HepG2 (cell line): ENCODE data around the gene SETD1A. TPM values are rescaled to one million over a fixed set of nuclear protein-coding genes. Genes with fewer than 3 reads are reported as not detected.
A peak's percentile ranks its signal among the peaks of the same experiment; 100 is the strongest.

Source experiments
- DBP ChIP-seq: sonication (generic); formaldehyde crosslinking; IDR thresholded peaks from 2 replicates; pipeline ENCODE4 v1.4.0; 2020; ENCODE audit warnings: missing genetic modification reagents; ENCODE audit errors: not compliant biosample characterization
- FOXO1 ChIP-seq: sonication (generic); formaldehyde crosslinking; IDR thresholded peaks from 2 replicates; pipeline ENCODE4 v1.4.0; 2020; ENCODE audit warnings: missing genetic modification reagents
- GFI1 ChIP-seq: sonication (generic); formaldehyde crosslinking; IDR thresholded peaks from 2 replicates; pipeline ENCODE4 v1.5.0; 2020; ENCODE audit warnings: missing genetic modification reagents, mild to moderate bottlenecking, borderline replicate concordance
- HDAC6 ChIP-seq: fragments of 200-600 bp; sonication (generic); IDR thresholded peaks from 2 replicates; pipeline ENCODE4 v1.7.0; 2017; ENCODE audit warnings: mild to moderate bottlenecking, antibody characterized with exemption, low read length, low read depth
- HOXA7 ChIP-seq: sonication (generic); formaldehyde crosslinking; IDR thresholded peaks from 2 replicates; pipeline ENCODE4 v1.8.1; 2022; ENCODE audit warnings: mild to moderate bottlenecking, missing genetic modification reagents, moderate library complexity
- MTF2 ChIP-seq: sonication (generic); formaldehyde crosslinking; IDR thresholded peaks from 2 replicates; pipeline ENCODE4 v1.5.0; 2020; ENCODE audit warnings: missing genetic modification reagents, borderline replicate concordance
- PPARG ChIP-seq: conservative IDR thresholded peaks from 2 replicates; pipeline ENCODE4 v1.6.1; 2016; ENCODE audit warnings: missing biosample characterization, missing genetic modification reagents
- SAFB2 ChIP-seq: sonication (generic); formaldehyde crosslinking; IDR thresholded peaks from 2 replicates; pipeline ENCODE4 v1.5.1; 2020; ENCODE audit warnings: missing genetic modification reagents, low read depth, mild to moderate bottlenecking, borderline replicate concordance
- SOX13 ChIP-seq, 3 experiments: fragments of 450-650 bp in 1 of 3; sonication (generic) in 1 of 3; formaldehyde crosslinking in 1 of 3; IDR thresholded peaks in 2 of 3; conservative IDR thresholded peaks in 1 of 3; 2 replicates each; pipeline versions ENCODE4 v1.5.0 to v1.6.1; 2016 to 2020; ENCODE audit warnings: antibody characterized with exemption in 1 of 3, mild to moderate bottlenecking in 1 of 3, missing compliant biosample characterization in 1 of 3, missing genetic modification reagents in 1 of 3, moderate library complexity in 1 of 3
- SP140L ChIP-seq: sonication (generic); formaldehyde crosslinking; IDR thresholded peaks from 2 replicates; pipeline ENCODE4 v1.4.0; 2020; ENCODE audit warnings: missing genetic modification reagents, borderline replicate concordance
- THRA ChIP-seq: sonication (generic); formaldehyde crosslinking; IDR thresholded peaks from 2 replicates; pipeline ENCODE4 v1.4.0; 2020; ENCODE audit warnings: missing genetic modification reagents, borderline replicate concordance
- THYN1 ChIP-seq: sonication (generic); formaldehyde crosslinking; IDR thresholded peaks from 2 replicates; pipeline ENCODE4 v1.8.1; 2023; ENCODE audit warnings: low read depth, mild to moderate bottlenecking, moderate library complexity, missing genetic modification reagents, borderline replicate concordance
- XRCC5 ChIP-seq: fragments of 200-400 bp; formaldehyde crosslinking; optimal IDR thresholded peaks from 2 replicates; pipeline ENCODE3; 2017; ENCODE audit warnings: mild to moderate bottlenecking, low read length
- ZNF205 ChIP-seq: IDR thresholded peaks from 2 replicates; pipeline ENCODE4 v1.6.1; 2018; ENCODE audit warnings: missing biosample characterization, missing genetic modification reagents
- ZNF383 ChIP-seq: sonication (generic); formaldehyde crosslinking; IDR thresholded peaks from 2 replicates; pipeline ENCODE4 v1.4.0; 2020; ENCODE audit warnings: missing genetic modification reagents, mild to moderate bottlenecking, borderline replicate concordance
- ZNF432 ChIP-seq: sonication (generic); formaldehyde crosslinking; IDR thresholded peaks from 2 replicates; pipeline ENCODE4 v1.5.0; 2020; ENCODE audit warnings: missing genetic modification reagents, mild to moderate bottlenecking, borderline replicate concordance
- ZNF747 ChIP-seq: sonication (generic); formaldehyde crosslinking; IDR thresholded peaks from 2 replicates; pipeline ENCODE4 v1.8.1; 2023; ENCODE audit warnings: missing genetic modification reagents, mild to moderate bottlenecking, borderline replicate concordance
- ZNF766 ChIP-seq: sonication (generic); formaldehyde crosslinking; IDR thresholded peaks from 2 replicates; pipeline ENCODE4 v1.5.0; 2020; ENCODE audit warnings: missing genetic modification reagents, borderline replicate concordance
- polyA plus RNA-seq, 8 experiments: library from polyadenylated mRNA; depleted of rRNA in 3 of 8; stranded (reverse) in 7 of 8; unstranded in 1 of 8; fragments of >200 nt; fragmentation: Illumina TruSeq in 4 of 8; extraction: Trizol in 4 of 8; gene quantifications; 2 replicates each; pipeline versions ENCODE4 v1.2.1 to v1.2.3, GENCODE V29; 2011 to 2016; ENCODE audit warnings: low read depth in 4 of 8, missing spikeins in 1 of 8, mixed read lengths in 1 of 8; ENCODE audit not compliant: insufficient read depth in 1 of 8
- total RNA-seq, 5 experiments: library from RNA; depleted of rRNA; stranded (reverse); fragments of >200 nt; fragmentation: Illumina TruSeq; extraction: Trizol; gene quantifications; 2 replicates each; pipeline ENCODE4 v1.2.3, GENCODE V29; 2016; ENCODE audit warnings: low read depth in 1 of 5
- TF ChIP-seq, protein P1 (sequence below): sonication (generic); formaldehyde crosslinking; conservative IDR thresholded peaks from 2 replicates; pipeline ENCODE4 v1.4.0; 2020; ENCODE audit warnings: missing genetic modification reagents
- TF ChIP-seq, protein P2 (sequence below): sonication (generic); formaldehyde crosslinking; IDR thresholded peaks from 2 replicates; pipeline ENCODE4 v1.4.0; 2020; ENCODE audit warnings: mild to moderate bottlenecking, missing genetic modification reagents

The SETD1A gene
- total and polyA plus RNA-seq, 2 of the 13 experiments (the other 11 are each of a cell fraction or from before 2014, with no cell fraction given): 3.8 to 5.6 TPM

- peak; percentile 23; the same call in 1 of the 2 replicates for TF ChIP-seq THRA (CRISPR knock-in tag)
- TF ChIP-seq THYN1: no peak
- 0 out of 2 replicates have a peak, but pooled peaks have one; percentile 85 for TF ChIP-seq ZNF383 (CRISPR knock-in tag)
- TF ChIP-seq HDAC6: no peak
- TF ChIP-seq ZNF747 (CRISPR knock-in tag): peak; percentile 48; the same call in 1 of the 2 replicates
- no peak for TF ChIP-seq SP140L (CRISPR knock-in tag)
- TF ChIP-seq, protein P1, sequence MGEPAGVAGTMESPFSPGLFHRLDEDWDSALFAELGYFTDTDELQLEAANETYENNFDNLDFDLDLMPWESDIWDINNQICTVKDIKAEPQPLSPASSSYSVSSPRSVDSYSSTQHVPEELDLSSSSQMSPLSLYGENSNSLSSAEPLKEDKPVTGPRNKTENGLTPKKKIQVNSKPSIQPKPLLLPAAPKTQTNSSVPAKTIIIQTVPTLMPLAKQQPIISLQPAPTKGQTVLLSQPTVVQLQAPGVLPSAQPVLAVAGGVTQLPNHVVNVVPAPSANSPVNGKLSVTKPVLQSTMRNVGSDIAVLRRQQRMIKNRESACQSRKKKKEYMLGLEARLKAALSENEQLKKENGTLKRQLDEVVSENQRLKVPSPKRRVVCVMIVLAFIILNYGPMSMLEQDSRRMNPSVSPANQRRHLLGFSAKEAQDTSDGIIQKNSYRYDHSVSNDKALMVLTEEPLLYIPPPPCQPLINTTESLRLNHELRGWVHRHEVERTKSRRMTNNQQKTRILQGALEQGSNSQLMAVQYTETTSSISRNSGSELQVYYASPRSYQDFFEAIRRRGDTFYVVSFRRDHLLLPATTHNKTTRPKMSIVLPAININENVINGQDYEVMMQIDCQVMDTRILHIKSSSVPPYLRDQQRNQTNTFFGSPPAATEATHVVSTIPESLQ: no peak
- no peak; the same call in 1 of the 2 replicates for TF ChIP-seq FOXO1 (CRISPR knock-in tag)
- no peak; the same call in 1 of the 2 replicates for TF ChIP-seq ZNF205
- peak; percentile 81; the same call in 1 of the 2 replicates for TF ChIP-seq MTF2 (CRISPR knock-in tag)
- TF ChIP-seq GFI1 (CRISPR knock-in tag): peak; percentile 59; the same call in 1 of the 2 replicates
- no peak for TF ChIP-seq SOX13 (IDR thresholded peaks at IDR 0.05)
- no peak; a peak in 1 of 4 replicates for TF ChIP-seq SOX13 (CRISPR knock-in tag; conservative IDR thresholded peaks at IDR 0.05 in 1 of 2, IDR thresholded peaks at IDR 0.05 in 1 of 2)
- no peak for TF ChIP-seq ZNF432 (CRISPR knock-in tag)
- TF ChIP-seq SAFB2 (CRISPR knock-in tag): no peak
- TF ChIP-seq DBP (CRISPR knock-in tag): peak; percentile 3
- TF ChIP-seq XRCC5: peak; percentile 60
- TF ChIP-seq ZNF766: 0 out of 2 replicates have a peak, but pooled peaks have one; percentile 22
- TF ChIP-seq PPARG (CRISPR knock-in tag): 0 out of 2 replicates have a peak, but pooled peaks have one; percentile 40
- TF ChIP-seq HOXA7 (CRISPR knock-in tag): no peak
- TF ChIP-seq, protein P2, sequence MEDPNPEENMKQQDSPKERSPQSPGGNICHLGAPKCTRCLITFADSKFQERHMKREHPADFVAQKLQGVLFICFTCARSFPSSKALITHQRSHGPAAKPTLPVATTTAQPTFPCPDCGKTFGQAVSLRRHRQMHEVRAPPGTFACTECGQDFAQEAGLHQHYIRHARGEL (CRISPR knock-in tag): no peak
Measured at GRCh38 chr16:30997725-30998711, 40.5 kb downstream of the SETD1A start (continued).
